ENCODE data around the gene PTDSS2. TPM values are rescaled to one million over a fixed set of nuclear protein-coding genes. Genes with fewer than 3 reads are reported as not detected.
A peak's percentile ranks its signal among the peaks of the same experiment; 100 is the strongest.

PTDSS2 gene
- total and polyA plus RNA-seq, 2 of the 13 experiments (the other 11 are each of a cell fraction or from before 2014, with no cell fraction given): 21.7 to 26.4 TPM

DNA sequence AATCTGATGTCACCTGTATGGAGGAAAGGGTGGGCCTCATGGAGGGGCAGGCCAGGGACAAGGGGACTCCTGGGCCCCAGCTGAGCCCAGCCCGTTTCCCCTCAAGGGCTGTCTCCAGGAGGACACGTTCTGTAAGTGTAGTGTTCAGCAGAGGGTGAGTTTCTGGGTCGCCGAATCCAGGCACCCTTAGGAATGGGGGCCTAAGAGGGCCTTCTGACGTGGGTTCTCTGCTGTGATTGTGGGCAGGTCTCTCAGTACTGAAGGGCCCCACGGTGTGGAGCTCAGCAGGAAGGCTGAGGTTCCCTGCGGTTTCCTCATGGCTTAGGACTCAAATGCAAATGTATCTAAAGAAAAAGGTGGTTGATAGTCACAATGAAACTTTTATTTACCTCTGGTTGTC is 6.5 kb downstream of the PTDSS2 start (continued):
- TF ChIP-seq, protein P1, sequence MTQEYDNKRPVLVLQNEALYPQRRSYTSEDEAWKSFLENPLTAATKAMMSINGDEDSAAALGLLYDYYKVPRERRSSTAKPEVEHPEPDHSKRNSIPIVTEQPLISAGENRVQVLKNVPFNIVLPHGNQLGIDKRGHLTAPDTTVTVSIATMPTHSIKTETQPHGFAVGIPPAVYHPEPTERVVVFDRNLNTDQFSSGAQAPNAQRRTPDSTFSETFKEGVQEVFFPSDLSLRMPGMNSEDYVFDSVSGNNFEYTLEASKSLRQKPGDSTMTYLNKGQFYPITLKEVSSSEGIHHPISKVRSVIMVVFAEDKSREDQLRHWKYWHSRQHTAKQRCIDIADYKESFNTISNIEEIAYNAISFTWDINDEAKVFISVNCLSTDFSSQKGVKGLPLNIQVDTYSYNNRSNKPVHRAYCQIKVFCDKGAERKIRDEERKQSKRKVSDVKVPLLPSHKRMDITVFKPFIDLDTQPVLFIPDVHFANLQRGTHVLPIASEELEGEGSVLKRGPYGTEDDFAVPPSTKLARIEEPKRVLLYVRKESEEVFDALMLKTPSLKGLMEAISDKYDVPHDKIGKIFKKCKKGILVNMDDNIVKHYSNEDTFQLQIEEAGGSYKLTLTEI (CRISPR knock-in tag; conservative IDR thresholded peaks at IDR 0.05): no peak

DNA sequence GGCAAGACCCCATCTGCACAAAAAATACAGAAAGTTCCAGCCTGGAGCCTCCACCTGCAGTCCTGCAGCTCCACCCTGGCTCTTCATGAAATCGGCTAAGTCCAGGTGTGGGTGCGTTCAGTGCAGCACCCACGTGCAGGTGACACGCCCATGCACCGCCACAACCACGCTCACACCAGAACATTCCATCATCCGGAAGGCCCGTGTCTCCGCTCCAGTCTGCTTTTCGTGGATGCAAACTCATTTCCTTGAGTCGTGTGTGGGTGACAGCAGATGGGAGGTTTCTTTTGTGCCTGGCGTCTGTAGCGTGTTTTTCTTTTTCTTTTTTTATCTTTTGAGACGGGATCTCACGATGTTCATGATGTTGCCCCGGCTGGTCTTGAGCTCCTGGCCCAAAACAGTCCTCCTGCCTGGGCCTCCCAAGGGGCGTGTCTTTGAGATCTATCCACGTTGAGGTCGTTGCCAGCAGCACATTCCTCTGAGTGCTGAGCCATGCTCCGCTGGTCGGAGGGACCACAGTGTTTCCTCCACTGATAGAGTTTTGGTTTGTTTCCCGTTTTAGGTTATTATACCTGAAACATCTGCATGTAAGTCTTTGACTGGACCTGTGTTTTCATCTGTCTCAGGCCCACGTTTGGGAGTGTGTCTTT is 7.2 kb downstream of the PTDSS2 start:
- Histone ChIP-seq H3K9me3 (ENCODE audit: low read length) (no peaks in the 10 kb centered on the region), H3K9ac (ENCODE audit: insufficient read depth, low read depth, low read length) (no peak overlapping the region), H3K79me2 (ENCODE audit: insufficient read depth, low read length) (peaks cover 47% of the 10 kb centered on the region), H3K36me3 (replicated peaks in 1 of 2; ENCODE audit: control insufficient read depth in 1 of 2, insufficient read depth in 2 of 2, low read length in 2 of 2) (peaks cover 22 to 55% of the 10 kb centered on the region in 2 experiments), H2AFZ (ENCODE audit: low read length) (no peak overlapping the region), H3K27ac (ENCODE audit: extremely low read length, insufficient read depth, low read length) (no peak overlapping the region), H3K4me1 (ENCODE audit: insufficient read depth, low read length) (peaks cover 1% of the 10 kb centered on the region), H3K4me2 (ENCODE audit: low read depth, low read length) (no peak overlapping the region), H3K27me3 (ENCODE audit: control insufficient read depth in 1 of 2, insufficient read depth in 2 of 2, low read length in 2 of 2) (no peaks in the 10 kb centered on the region; a peak in 1 of 5 replicates), H4K20me1 (ENCODE audit: insufficient read depth, low read length) (no peaks in the 10 kb centered on the region), H3K4me3 (replicated peaks in 1 of 3; ENCODE audit: insufficient read depth in 1 of 3, low read depth in 2 of 3, low read length in 3 of 3) (no peak overlapping the region)
- intact Hi-C loops (cut with micrococcal nuclease; ENCODE audit: unreplicated experiment): no loop called here
- BruUV-seq (replicated peaks): no TSS peak
- in situ Hi-C loops (cut with HindIII; ENCODE audit: extremely low pct_ligation_motif_present, low pct_unique_long_range_greater_than_20kb): no loop called here
- ChIA-PET POLR2A (interaction anchor here (0.9 to 1.2 kb wide), 2 partner anchors 9 to 50 kb away, joined by 3 to 4 read pairs; partner anchors contain the start of gene RNH1), CTCF (ENCODE audit: low intra/inter-chr PET ratio, low total read pairs) (no interaction called here)
- TF ChIP-seq, protein P2, sequence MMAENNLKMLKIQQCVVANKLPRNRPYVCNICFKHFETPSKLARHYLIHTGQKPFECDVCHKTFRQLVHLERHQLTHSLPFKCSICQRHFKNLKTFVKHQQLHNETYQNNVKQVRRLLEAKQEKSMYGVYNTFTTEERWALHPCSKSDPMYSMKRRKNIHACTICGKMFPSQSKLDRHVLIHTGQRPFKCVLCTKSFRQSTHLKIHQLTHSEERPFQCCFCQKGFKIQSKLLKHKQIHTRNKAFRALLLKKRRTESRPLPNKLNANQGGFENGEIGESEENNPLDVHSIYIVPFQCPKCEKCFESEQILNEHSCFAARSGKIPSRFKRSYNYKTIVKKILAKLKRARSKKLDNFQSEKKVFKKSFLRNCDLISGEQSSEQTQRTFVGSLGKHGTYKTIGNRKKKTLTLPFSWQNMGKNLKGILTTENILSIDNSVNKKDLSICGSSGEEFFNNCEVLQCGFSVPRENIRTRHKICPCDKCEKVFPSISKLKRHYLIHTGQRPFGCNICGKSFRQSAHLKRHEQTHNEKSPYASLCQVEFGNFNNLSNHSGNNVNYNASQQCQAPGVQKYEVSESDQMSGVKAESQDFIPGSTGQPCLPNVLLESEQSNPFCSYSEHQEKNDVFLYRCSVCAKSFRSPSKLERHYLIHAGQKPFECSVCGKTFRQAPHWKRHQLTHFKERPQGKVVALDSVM (CRISPR knock-in tag; IDR thresholded peaks at IDR 0.05): peak; percentile 28; the same call in 1 of the 2 replicates
- TF ChIP-seq NFYC (CRISPR knock-in tag; IDR thresholded peaks at IDR 0.05): no peak
- no peak for DNase-seq (ENCODE audit: low spot score)
- WGBS (ENCODE audit: low lambda C conversion rate): 90% methylated on average over 18 of the region's 23 CpGs
- ATAC-seq: no peak
- FAIRE-seq: no peak
